NCI-H1694 (cell line): ENCODE data around the gene PTPRF.

Experiments used
- DNase-seq: peaks from one replicate; lab custom pipeline; 2025; lab: John Stamatoyannopoulos, UW

Gene PTPRF

GRCh38 chr1:43669878-43670277, 139.2 kb downstream of the PTPRF start:
- DNase-seq: no peak

GRCh38 chr1:43671193-43671592, 140.5 kb downstream of the PTPRF start:
- DNase-seq: no peak

GRCh38 chr1:43671626-43672330, 141.1 kb downstream of the PTPRF start:
- DNase-seq: no peak

- no peak for DNase-seq
Measured at GRCh38 chr1:43673261-43673660, 142.6 kb downstream of the PTPRF start.
